Endothelial cell of umbilical vein (primary cell): ENCODE measurements around the gene TPCN2. TPM values are rescaled to one million over a fixed set of nuclear protein-coding genes. Genes with fewer than 3 reads are reported as not detected.

Experiments used
- BruUV-seq: library from RNA; stranded (reverse); fragments of 400-500 nt; replicated peaks from 2 replicates; lab custom pipeline; 2021; lab: Mats Ljungman, UMichigan
- CTCF ChIA-PET: fragments of 300-600, 350-600 bp; sonication (Branson Sonifier 250); formaldehyde crosslinking; loops from one replicate; lab custom pipeline; 2021; ENCODE audit warnings: antibody characterized with exemption, inconsistent platforms; lab: Charles Lee
- POLR2A ChIA-PET: fragments of 300-600, 350-600 bp; sonication (Branson Sonifier 250); formaldehyde crosslinking; loops from one replicate; lab custom pipeline; 2021; ENCODE audit warnings: antibody characterized with exemption, inconsistent platforms; lab: Charles Lee
- DNase-seq: peaks from one replicate; pipeline ENCODE4 v3.0.0-alpha.2; 2011; ENCODE audit warnings: low read depth, low spot score
- FAIRE-seq: peaks from 2 replicates; lab custom pipeline; 2011; peaks lifted over from hg19 to GRCh38; lab: Jason Lieb, UNC
- H2AFZ ChIP-seq: 2 replicates; pipeline ENCODE4 v1.6.0; 2012; ENCODE audit warnings: low read depth, low read length, control low read depth, inconsistent platforms
- H3K27ac ChIP-seq: 2 replicates; pipeline ENCODE4 v1.5.1; 2011; ENCODE audit warnings: low read depth, mild to moderate bottlenecking, control low read depth, low read length, moderate library complexity; ENCODE audit not compliant: insufficient read depth
- H3K27me3 ChIP-seq, 2 experiments: 2 replicates each; pipeline versions ENCODE4 v1.6.0 to v1.6.1; 2011; ENCODE audit warnings: low read length in 2 of 2, mixed read lengths in 1 of 2; ENCODE audit not compliant: control insufficient read depth in 2 of 2, insufficient read depth in 2 of 2
- H3K36me3 ChIP-seq, 2 experiments: 2 replicates in 1 of 2; 3 replicates in 1 of 2; pipeline ENCODE4 v1.5.1; 2011; ENCODE audit warnings: low read length in 2 of 2, mild to moderate bottlenecking in 1 of 2, moderate library complexity in 1 of 2; ENCODE audit not compliant: control insufficient read depth in 2 of 2, insufficient read depth in 2 of 2; ENCODE audit errors: extremely low read depth in 1 of 2
- H3K4me1 ChIP-seq: 3 replicates; pipeline ENCODE4 v1.5.1; 2011; ENCODE audit warnings: mild to moderate bottlenecking, low read length; ENCODE audit not compliant: control insufficient read depth, insufficient read depth; ENCODE audit errors: extremely low read depth
- H3K4me2 ChIP-seq: 2 replicates; pipeline ENCODE4 v1.6.1; 2011; ENCODE audit warnings: low read length, control low read depth, mixed read lengths; ENCODE audit not compliant: insufficient read depth
- H3K4me3 ChIP-seq, 3 experiments: fragments of 200-600 bp in 1 of 3; sonication (generic), shearing (Covaris generic) in 1 of 3; replicated peaks in 1 of 3; 2 replicates each; pipeline ENCODE4 v1.5.1; 2011 to 2016; ENCODE audit warnings: control low read depth in 3 of 3, low read length in 3 of 3, mild to moderate bottlenecking in 2 of 3, inconsistent platforms in 1 of 3, low read depth in 1 of 3, moderate library complexity in 1 of 3; ENCODE audit not compliant: insufficient read depth in 1 of 3
- H3K79me2 ChIP-seq: 2 replicates; pipeline ENCODE4 v1.6.0; 2012; ENCODE audit warnings: low read length, inconsistent platforms; ENCODE audit not compliant: control insufficient read depth, insufficient read depth
- H3K9ac ChIP-seq: replicated peaks from 2 replicates; pipeline ENCODE3; 2011; ENCODE audit warnings: low read length, control low read depth; ENCODE audit not compliant: insufficient read depth; ENCODE audit errors: extremely low read depth
- H3K9me1 ChIP-seq: replicated peaks from 3 replicates; pipeline ENCODE4 v1.6.0; 2011; ENCODE audit warnings: mild to moderate bottlenecking, low read length; ENCODE audit not compliant: control insufficient read depth, insufficient read depth; ENCODE audit errors: extremely low read depth
- H3K9me3 ChIP-seq: replicated peaks from 2 replicates; pipeline ENCODE4 v1.5.1; 2012; ENCODE audit warnings: low read length, inconsistent platforms; ENCODE audit not compliant: control insufficient read depth, insufficient read depth
- H4K20me1 ChIP-seq: replicated peaks from 2 replicates; pipeline ENCODE3; 2011; ENCODE audit warnings: mild to moderate bottlenecking, low read length; ENCODE audit not compliant: control insufficient read depth, insufficient read depth; ENCODE audit errors: extremely low read depth
- EZH2 ChIP-seq: IDR thresholded peaks from 2 replicates; pipeline ENCODE4 v1.6.1; 2012; ENCODE audit warnings: borderline replicate concordance, low read depth, mild to moderate bottlenecking, moderate library complexity, low read length, inconsistent platforms; ENCODE audit not compliant: severe bottlenecking
- FOS ChIP-seq: IDR thresholded peaks from 2 replicates; pipeline ENCODE4 v1.6.1; 2011; ENCODE audit warnings: mild to moderate bottlenecking, low read length, moderate library complexity, borderline replicate concordance; ENCODE audit not compliant: insufficient read depth
- GATA2 ChIP-seq: IDR thresholded peaks from 2 replicates; pipeline ENCODE4 v1.7.0; 2011; ENCODE audit warnings: low read depth, mild to moderate bottlenecking, moderate library complexity, mixed read lengths, low read length; ENCODE audit not compliant: insufficient read length, insufficient read depth
- JUN ChIP-seq: IDR thresholded peaks from 2 replicates; pipeline ENCODE4 v1.6.1; 2011; ENCODE audit warnings: borderline replicate concordance, low read depth; ENCODE audit not compliant: insufficient read length, insufficient read depth
- MYC ChIP-seq: IDR thresholded peaks from one replicate; pipeline ENCODE4 v1.6.1; 2011; ENCODE audit warnings: mild to moderate bottlenecking, low read depth, low read length
- POLR2A ChIP-seq: IDR thresholded peaks from 2 replicates; pipeline ENCODE4 v1.6.1; 2012; ENCODE audit warnings: low read depth, mild to moderate bottlenecking, control low read depth, low read length
- POLR2AphosphoS5 ChIP-seq: IDR thresholded peaks from 2 replicates; pipeline ENCODE4 v1.6.1; 2012; ENCODE audit warnings: low read depth, mild to moderate bottlenecking, control low read depth, low read length, moderate library complexity; ENCODE audit not compliant: insufficient read depth
- dilution Hi-C: fragments of 300-500 bp; cut with MboI; formaldehyde crosslinking; loops from one replicate; pipeline ENCODE4 v1.15.0; 2019; ENCODE audit warnings: low sequenced_read_pairs; ENCODE audit not compliant: extremely low pct_ligation_motif_present
- intact Hi-C: fragments of 100-400 bp; cut with micrococcal nuclease; formaldehyde crosslinking; loops from one replicate; pipeline ENCODE4 v1.10.0; 2022
- microRNA counts: library from miRNA; unstranded; fragments of <30 nt; microRNA quantifications from one replicate; lab custom pipeline; 2016
- microRNA-seq: library from miRNA; unstranded; fragments of <30 nt; microRNA quantifications from one replicate; pipeline ENCODE4 v1.2.0, GENCODE V29; 2021; ENCODE audit warnings: borderline number of aligned reads, borderline replicate concordance
- polyA plus RNA-seq, 4 experiments: library from polyadenylated mRNA; depleted of rRNA in 3 of 4; stranded (reverse) in 3 of 4; unstranded in 1 of 4; fragments of >200 nt; gene quantifications; 2 replicates each; pipeline versions ENCODE4 v1.2.1 to v1.2.3, GENCODE V29; 2011 to 2012; ENCODE audit warnings: missing spikeins in 1 of 4
- small RNA-seq: library from RNA; depleted of rRNA; stranded (forward); fragments of <200 nt; gene quantifications from one replicate; pipeline ENCODE3, GENCODE V24; 2012; ENCODE audit warnings: low replicate concordance, low read depth; ENCODE audit not compliant: insufficient read depth, insufficient read length
- total RNA-seq: library from RNA; stranded (reverse); gene quantifications from 2 replicates; pipeline ENCODE4 v1.2.3, GENCODE V29; 2021
- TF ChIP-seq, protein P1 (sequence below): IDR thresholded peaks from 2 replicates; pipeline ENCODE4 v1.6.1; 2011; ENCODE audit not compliant: insufficient read depth, insufficient read length
- TF ChIP-seq, protein P2 (sequence below), 2 donors: IDR thresholded peaks; 1 replicate in 1 of 2; 2 replicates in 1 of 2; pipeline ENCODE4 v1.5.1; 2011; ENCODE audit warnings: low read length in 2 of 2, mild to moderate bottlenecking in 2 of 2, moderate library complexity in 2 of 2, control low read depth in 1 of 2, inconsistent platforms in 1 of 2, low read depth in 1 of 2; ENCODE audit not compliant: insufficient read depth in 1 of 2; ENCODE audit errors: extremely low read depth in 1 of 2

The TPCN2 gene
- total and polyA plus RNA-seq, 2 donors (not counting 3 experiments of a cell fraction or from before 2014, with no cell fraction given) = 10.3 to 13.4 TPM

DNA sequence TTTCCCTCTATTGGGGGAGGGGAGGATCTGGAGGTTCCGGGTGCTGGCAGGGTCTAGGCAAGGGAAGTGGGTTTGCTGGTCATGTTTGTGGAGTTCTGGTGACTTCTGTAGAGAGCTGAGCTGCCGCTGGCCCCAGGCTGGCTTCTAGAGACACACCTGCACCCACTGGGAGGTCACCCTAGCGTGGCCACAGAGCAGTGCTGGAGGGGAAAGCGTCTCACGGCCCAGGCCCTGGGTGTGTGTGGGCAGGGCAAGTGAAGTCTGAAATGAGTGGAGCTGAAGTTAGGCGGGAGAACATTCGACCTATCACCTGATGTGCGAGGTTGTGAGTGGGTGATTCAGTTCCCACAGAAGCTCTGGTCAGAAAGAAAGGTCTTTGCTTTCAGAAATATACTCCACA, 134.9 kb downstream of the TPCN2 start:
- Histone ChIP-seq H3K9me1 (no peaks in the 10 kb centered on the region), H3K4me2 (no peak overlapping the region), H3K79me2 (no peaks in the 10 kb centered on the region), H3K27me3 (peaks cover 0 to 5% of the 10 kb centered on the region in 2 experiments), H3K9me3 (no peaks in the 10 kb centered on the region), H3K4me3 (no peak overlapping the region), H4K20me1 (no peaks in the 10 kb centered on the region), H2AFZ (no peak overlapping the region), H3K9ac (no peak overlapping the region), H3K4me1 (no peaks in the 10 kb centered on the region), H3K36me3 (no peaks in the 10 kb centered on the region), H3K27ac (no peak overlapping the region)
- ChIA-PET CTCF (interaction anchor here (0.6 to 1.4 kb wide), 2 partner anchors 23 to 27 kb away, joined by 3 read pairs; no protein-coding TSS in a partner anchor), POLR2A (no interaction called here)
- dilution Hi-C loops (no loop called here), intact Hi-C loops (no loop called here)
- no peak for TF ChIP-seq JUN
- no peak for TF ChIP-seq POLR2A
- no peak for TF ChIP-seq FOS
- TF ChIP-seq, protein P1, sequence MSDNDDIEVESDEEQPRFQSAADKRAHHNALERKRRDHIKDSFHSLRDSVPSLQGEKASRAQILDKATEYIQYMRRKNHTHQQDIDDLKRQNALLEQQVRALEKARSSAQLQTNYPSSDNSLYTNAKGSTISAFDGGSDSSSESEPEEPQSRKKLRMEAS = no peak
- no peak for TF ChIP-seq GATA2
- no peak for TF ChIP-seq MYC
- TF ChIP-seq EZH2 = no peak
- TF ChIP-seq, protein P2, sequence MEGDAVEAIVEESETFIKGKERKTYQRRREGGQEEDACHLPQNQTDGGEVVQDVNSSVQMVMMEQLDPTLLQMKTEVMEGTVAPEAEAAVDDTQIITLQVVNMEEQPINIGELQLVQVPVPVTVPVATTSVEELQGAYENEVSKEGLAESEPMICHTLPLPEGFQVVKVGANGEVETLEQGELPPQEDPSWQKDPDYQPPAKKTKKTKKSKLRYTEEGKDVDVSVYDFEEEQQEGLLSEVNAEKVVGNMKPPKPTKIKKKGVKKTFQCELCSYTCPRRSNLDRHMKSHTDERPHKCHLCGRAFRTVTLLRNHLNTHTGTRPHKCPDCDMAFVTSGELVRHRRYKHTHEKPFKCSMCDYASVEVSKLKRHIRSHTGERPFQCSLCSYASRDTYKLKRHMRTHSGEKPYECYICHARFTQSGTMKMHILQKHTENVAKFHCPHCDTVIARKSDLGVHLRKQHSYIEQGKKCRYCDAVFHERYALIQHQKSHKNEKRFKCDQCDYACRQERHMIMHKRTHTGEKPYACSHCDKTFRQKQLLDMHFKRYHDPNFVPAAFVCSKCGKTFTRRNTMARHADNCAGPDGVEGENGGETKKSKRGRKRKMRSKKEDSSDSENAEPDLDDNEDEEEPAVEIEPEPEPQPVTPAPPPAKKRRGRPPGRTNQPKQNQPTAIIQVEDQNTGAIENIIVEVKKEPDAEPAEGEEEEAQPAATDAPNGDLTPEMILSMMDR (IDR thresholded peaks at IDR 0.05; ENCODE audit: extremely low read depth in 1 of 2, insufficient read depth in 1 of 2, low read depth in 1 of 2, low read length in 2 of 2) = no peak
- no peak for TF ChIP-seq POLR2AphosphoS5
- no TSS peak for BruUV-seq
- no peak for DNase-seq
- no peak for FAIRE-seq

MicroRNAs encoded within 50 kb of the gene (microRNA counts, 767-probe panel; counts per million panel counts)
- microRNA hsa-miR-3164 (lab: Ali Mortazavi, UCI) = 723 counts per million, percentile 96 among the panel's probes with 10 or more counts

Small RNA genes within 50 kb of the gene (microRNA-seq; reads per million reads assigned to microRNA genes)
- not detected for gene MIR3164

Small RNA genes within 50 kb of the gene (small RNA-seq; reads per million reads assigned to genes)
- not detected for gene MIR3164

Other genes starting within 250 kb of the TPCN2 start
- 52.1 and 62.1 TPM in 2 replicates for gene CPT1A, start 207.0 kb upstream of the TPCN2 start, total RNA-seq
- 20.1 and 26.3 TPM in 2 replicates for gene CPT1A, start 207.0 kb upstream of the TPCN2 start, polyA plus RNA-seq
- gene MRPL21, start 145.1 kb upstream of the TPCN2 start, total RNA-seq = 52.2 and 65.1 TPM in 2 replicates
- gene MRPL21, start 145.1 kb upstream of the TPCN2 start, polyA plus RNA-seq = 65.5 and 69.1 TPM in 2 replicates
- 23.5 and 25.1 TPM in 2 replicates for gene IGHMBP2, start 145.0 kb upstream of the TPCN2 start, total RNA-seq
- 10.9 and 12.8 TPM in 2 replicates for gene IGHMBP2, start 145.0 kb upstream of the TPCN2 start, polyA plus RNA-seq
- not detected in 2 replicates for gene MRGPRD, start 67.9 kb upstream of the TPCN2 start, total RNA-seq
- gene MRGPRD, start 67.9 kb upstream of the TPCN2 start, polyA plus RNA-seq = not detected in 2 replicates
- gene MRGPRF, start 35.7 kb upstream of the TPCN2 start, total RNA-seq = not detected in 2 replicates
- not detected in 2 replicates for gene MRGPRF, start 35.7 kb upstream of the TPCN2 start, polyA plus RNA-seq
- gene SMIM38, start 107.0 kb downstream of the TPCN2 start, total RNA-seq = not detected in 2 replicates
- gene SMIM38, start 107.0 kb downstream of the TPCN2 start, polyA plus RNA-seq = 0.03 TPM in 2 replicates
- gene MYEOV, start 245.2 kb downstream of the TPCN2 start, total RNA-seq = 7.0 and 14.4 TPM in 2 replicates
- gene MYEOV, start 245.2 kb downstream of the TPCN2 start, polyA plus RNA-seq = 3.8 TPM in 2 replicates